ENCODE data around the gene FTCD.

The FTCD gene

GRCh38 chr21:46119637-46120271, 35.6 kb downstream of the FTCD start:
- TF ChIP-seq CTCF (IDR thresholded peaks at IDR 0.05; ENCODE audit: extremely low read depth, insufficient read depth, missing control alignments): no peak
- in situ Hi-C loops (cut with MboI; ENCODE audit: low pct_unique_long_range_greater_than_20kb, low sequenced_read_pairs, unreplicated experiment): no loop called here
- DNase-seq (ENCODE audit: low spot score): no peak

GRCh38 chr21:46119144-46119636, 36.2 kb downstream of the FTCD start:
- DNase-seq (ENCODE audit: low spot score): no peak
- in situ Hi-C loops (cut with MboI; ENCODE audit: low pct_unique_long_range_greater_than_20kb, low sequenced_read_pairs, unreplicated experiment): no loop called here
- TF ChIP-seq CTCF (IDR thresholded peaks at IDR 0.05; ENCODE audit: extremely low read depth, insufficient read depth, missing control alignments): no peak

GRCh38 chr21:46118316-46119143, 36.8 kb downstream of the FTCD start:
- TF ChIP-seq CTCF (IDR thresholded peaks at IDR 0.05; ENCODE audit: extremely low read depth, insufficient read depth, missing control alignments): no peak
- in situ Hi-C loops (cut with MboI; ENCODE audit: low pct_unique_long_range_greater_than_20kb, low sequenced_read_pairs, unreplicated experiment): no loop called here
- DNase-seq (ENCODE audit: low spot score): no peak

GRCh38 chr21:46117586-46118315, 37.6 kb downstream of the FTCD start:
- in situ Hi-C loops (cut with MboI; ENCODE audit: low pct_unique_long_range_greater_than_20kb, low sequenced_read_pairs, unreplicated experiment): no loop called here
- DNase-seq (ENCODE audit: low spot score): no peak
- TF ChIP-seq CTCF (IDR thresholded peaks at IDR 0.05; ENCODE audit: extremely low read depth, insufficient read depth, missing control alignments): no peak

- in situ Hi-C loops (cut with MboI; ENCODE audit: low pct_unique_long_range_greater_than_20kb, low sequenced_read_pairs, unreplicated experiment): no loop called here
- no peak for TF ChIP-seq CTCF (IDR thresholded peaks at IDR 0.05; ENCODE audit: extremely low read depth, insufficient read depth, missing control alignments)
- DNase-seq (ENCODE audit: low spot score): no peak
Observed at GRCh38 chr21:46116776-46117585, 38.4 kb downstream of the FTCD start.
